ENCODE results near the gene CPZ.
A peak's percentile ranks its signal among the peaks of the same experiment; 100 is the strongest.

CPZ gene

DNA sequence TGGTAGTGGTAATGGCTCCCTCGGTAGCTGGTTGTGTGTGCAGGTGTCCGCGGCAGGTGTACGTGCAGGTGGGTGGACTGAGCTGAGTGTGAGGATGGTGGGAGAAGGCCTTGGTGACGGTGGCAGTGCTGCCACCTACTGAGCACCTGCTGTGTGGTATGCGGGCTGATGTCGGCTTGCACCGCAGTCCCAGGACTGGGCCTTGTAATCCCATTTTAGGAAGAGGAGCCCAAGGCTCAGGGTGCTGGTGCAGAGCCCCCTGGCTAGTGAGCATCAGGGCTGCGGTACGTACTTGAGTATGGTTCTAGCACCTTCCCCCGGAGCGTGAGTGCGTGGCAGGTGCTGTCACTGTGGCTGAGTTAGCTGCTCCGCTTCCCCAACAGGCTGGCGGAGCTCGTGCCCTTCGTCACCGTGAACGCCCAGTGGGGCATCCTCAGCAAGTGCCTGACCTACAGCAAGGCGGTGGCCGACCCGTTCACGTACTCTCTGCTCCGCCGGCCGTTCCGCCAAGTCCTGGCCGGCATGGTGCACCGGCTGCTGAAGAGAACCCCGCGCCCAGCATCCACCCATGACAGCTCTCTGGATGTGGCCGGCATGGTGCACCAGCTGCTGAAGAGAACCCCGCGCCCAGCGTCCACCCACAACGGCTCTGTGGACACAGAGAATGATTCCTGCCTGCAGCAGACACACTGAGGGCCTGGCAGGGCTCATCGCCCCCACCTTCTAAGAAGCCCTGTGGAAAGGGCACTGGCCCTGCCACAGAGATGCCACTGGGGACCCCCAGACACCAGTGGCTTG lies 5.7 kb upstream of the CPZ start:
- no peaks in the 10 kb centered on the region for H3K9me3 ChIP-seq (ENCODE audit: control insufficient read depth, low read length)
- peaks cover 43% of the 10 kb centered on the region for H3K27me3 ChIP-seq (ENCODE audit: control insufficient read depth, insufficient read depth, low read length, poor library complexity, severe bottlenecking)
- H3K36me3 ChIP-seq (ENCODE audit: control insufficient read depth, insufficient read depth, low read length): no peaks in the 10 kb centered on the region
- no peak overlapping the region for H3K4me3 ChIP-seq (ENCODE audit: insufficient read depth, low read depth, low read length)
- 89 to 90% methylated on average over 37 of the region's 37 CpGs for WGBS, 2 experiments
- H3K27ac ChIP-seq (ENCODE audit: insufficient read depth, low read depth, low read length, poor library complexity, severe bottlenecking): no peak overlapping the region
- peaks cover 19% of the 10 kb centered on the region for H3K4me1 ChIP-seq (ENCODE audit: control insufficient read depth, insufficient read depth, low read length)

DNA sequence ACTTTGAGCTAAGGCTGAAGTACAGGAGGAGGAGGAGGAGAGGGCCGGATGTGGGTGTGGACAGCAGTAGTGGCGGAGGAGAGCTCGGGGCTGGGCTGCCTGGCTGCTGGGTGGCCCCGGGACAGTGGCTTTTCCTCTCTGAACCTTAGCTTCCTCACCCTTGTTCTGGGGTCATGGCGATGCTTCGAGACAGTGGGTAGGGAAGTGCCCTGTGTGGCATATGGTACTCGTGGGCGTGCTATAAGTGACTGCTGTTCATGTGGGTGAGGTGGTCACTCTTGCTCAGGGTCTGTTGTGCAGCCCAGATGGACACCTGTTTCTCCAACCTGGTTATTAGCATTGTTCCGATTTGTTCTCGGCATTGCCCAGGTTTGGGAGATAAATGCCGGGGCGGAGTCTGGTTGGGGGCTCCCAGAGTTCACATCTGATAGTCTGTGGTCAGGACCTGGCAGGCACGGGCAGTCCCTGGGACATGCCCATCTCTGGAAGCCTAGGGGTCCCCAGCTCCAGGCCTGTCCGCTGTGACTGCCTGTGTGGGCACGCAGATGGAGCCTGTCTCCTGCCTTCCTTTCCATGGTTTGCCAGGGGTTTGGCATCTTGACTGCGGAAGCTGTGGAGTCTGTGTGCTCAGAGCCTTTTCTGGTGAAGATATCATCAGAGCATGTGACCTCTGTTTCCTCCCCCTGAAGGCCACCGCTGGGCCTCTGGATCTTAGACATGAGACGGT lies 4.9 kb upstream of the CPZ start:
- WGBS, 2 experiments: 81 to 83% methylated on average over 18 of the region's 18 CpGs
- H3K27ac ChIP-seq (ENCODE audit: insufficient read depth, low read depth, low read length, poor library complexity, severe bottlenecking): no peak overlapping the region
- H3K4me1 ChIP-seq (ENCODE audit: control insufficient read depth, insufficient read depth, low read length): peaks cover 27% of the 10 kb centered on the region
- no peaks in the 10 kb centered on the region for H3K9me3 ChIP-seq (ENCODE audit: control insufficient read depth, low read length)
- H3K36me3 ChIP-seq (ENCODE audit: control insufficient read depth, insufficient read depth, low read length): no peaks in the 10 kb centered on the region
- no peak overlapping the region for H3K4me3 ChIP-seq (ENCODE audit: insufficient read depth, low read depth, low read length)
- peaks cover 43% of the 10 kb centered on the region for H3K27me3 ChIP-seq (ENCODE audit: control insufficient read depth, insufficient read depth, low read length, poor library complexity, severe bottlenecking)

DNA sequence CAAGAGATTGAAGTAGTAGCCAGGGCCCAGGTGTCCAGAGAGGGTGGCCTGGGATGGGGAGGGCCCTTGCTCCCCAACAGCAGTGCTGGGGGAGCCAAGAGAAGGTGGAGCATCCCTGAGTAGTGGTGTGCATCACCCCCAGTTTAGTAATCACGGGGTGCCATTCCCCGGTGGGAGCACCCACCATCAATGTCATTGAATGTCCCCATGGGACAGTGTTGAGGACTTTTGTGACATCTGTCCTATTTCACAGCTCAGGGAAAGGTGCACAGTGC lies 4.4 kb upstream of the CPZ start:
- 95 to 96% methylated on average over 2 of the region's 2 CpGs for WGBS, 2 experiments
- no peak overlapping the region for H3K4me3 ChIP-seq (ENCODE audit: insufficient read depth, low read depth, low read length)
- H3K36me3 ChIP-seq (ENCODE audit: control insufficient read depth, insufficient read depth, low read length): no peaks in the 10 kb centered on the region
- H3K9me3 ChIP-seq (ENCODE audit: control insufficient read depth, low read length): no peaks in the 10 kb centered on the region
- no peak overlapping the region for H3K27ac ChIP-seq (ENCODE audit: insufficient read depth, low read depth, low read length, poor library complexity, severe bottlenecking)
- H3K27me3 ChIP-seq (ENCODE audit: control insufficient read depth, insufficient read depth, low read length, poor library complexity, severe bottlenecking): peaks cover 43% of the 10 kb centered on the region
- peaks cover 32% of the 10 kb centered on the region for H3K4me1 ChIP-seq (ENCODE audit: control insufficient read depth, insufficient read depth, low read length)

DNA sequence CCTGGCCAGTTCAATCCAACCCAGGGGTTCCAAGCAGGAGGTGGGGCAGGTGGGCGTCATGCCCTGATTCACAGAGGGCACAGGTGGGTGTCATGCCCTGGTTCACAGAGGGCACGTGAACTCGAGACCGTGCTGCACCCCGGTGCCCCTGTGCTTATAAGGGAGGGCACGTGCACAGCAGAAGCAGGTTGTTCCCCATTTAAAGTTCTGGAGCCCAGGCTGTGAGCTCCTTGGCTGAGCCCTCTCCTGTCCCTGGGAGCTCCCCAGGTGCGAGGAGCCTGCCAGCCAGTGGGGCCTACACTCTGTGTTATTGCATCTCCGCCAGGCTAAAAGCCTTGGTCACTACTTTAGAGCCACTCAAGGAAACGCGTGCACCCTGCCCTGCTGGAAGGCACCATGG lies 3.2 kb upstream of the CPZ start:
- 94 to 96% methylated on average over 10 of the region's 10 CpGs for WGBS, 2 experiments
- Histone ChIP-seq H3K27me3 (ENCODE audit: control insufficient read depth, insufficient read depth, low read length, poor library complexity, severe bottlenecking) (peaks cover 41% of the 10 kb centered on the region), H3K4me1 (ENCODE audit: control insufficient read depth, insufficient read depth, low read length) (peaks cover 41% of the 10 kb centered on the region), H3K4me3 (ENCODE audit: insufficient read depth, low read depth, low read length) (no peak overlapping the region), H3K36me3 (ENCODE audit: control insufficient read depth, insufficient read depth, low read length) (no peaks in the 10 kb centered on the region), H3K27ac (ENCODE audit: insufficient read depth, low read depth, low read length, poor library complexity, severe bottlenecking) (no peak overlapping the region), H3K9me3 (ENCODE audit: control insufficient read depth, low read length) (no peaks in the 10 kb centered on the region)

DNA sequence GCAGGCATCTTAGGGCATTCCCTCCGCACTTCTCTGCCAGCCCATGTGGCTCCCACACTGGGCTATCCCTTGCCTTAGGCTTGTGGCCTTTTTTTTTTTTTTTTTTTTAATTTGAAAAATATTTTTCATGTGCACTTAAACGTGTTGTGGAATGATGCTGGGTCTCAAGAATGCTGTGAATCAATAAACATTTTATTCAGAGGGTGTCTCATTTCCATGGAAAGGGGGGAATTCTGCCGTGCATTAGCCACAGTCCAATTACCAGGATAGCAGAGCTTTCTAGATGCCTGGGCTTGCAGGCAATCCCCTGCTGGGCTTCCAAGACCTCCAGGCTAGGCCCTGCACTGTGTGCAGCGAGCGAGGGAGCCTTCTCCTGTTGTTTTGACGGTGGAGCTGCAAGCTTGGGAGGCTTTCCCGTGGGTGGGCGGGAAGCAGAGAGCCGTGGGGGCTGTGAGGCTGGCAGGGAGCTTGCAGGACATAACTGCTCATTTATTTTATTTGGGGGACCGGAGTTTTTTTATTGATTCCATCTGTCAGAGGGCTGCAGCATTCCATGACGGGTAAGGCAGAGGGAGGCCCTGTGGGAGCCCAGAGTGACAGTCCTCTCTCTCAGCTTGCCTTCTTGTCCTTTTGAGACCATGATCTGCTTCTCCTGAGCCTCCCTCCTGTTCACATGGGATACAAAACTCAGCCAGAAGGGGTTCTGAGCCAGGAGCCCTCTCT lies 2.6 kb upstream of the CPZ start:
- Histone ChIP-seq H3K9me3 (ENCODE audit: control insufficient read depth, low read length) (no peaks in the 10 kb centered on the region), H3K4me3 (ENCODE audit: insufficient read depth, low read depth, low read length) (no peak overlapping the region), H3K4me1 (ENCODE audit: control insufficient read depth, insufficient read depth, low read length) (peaks cover 41% of the 10 kb centered on the region), H3K27ac (ENCODE audit: insufficient read depth, low read depth, low read length, poor library complexity, severe bottlenecking) (no peak overlapping the region), H3K36me3 (ENCODE audit: control insufficient read depth, insufficient read depth, low read length) (no peaks in the 10 kb centered on the region), H3K27me3 (ENCODE audit: control insufficient read depth, insufficient read depth, low read length, poor library complexity, severe bottlenecking) (peaks cover 35% of the 10 kb centered on the region)
- WGBS, 2 experiments: 56% methylated on average over 11 of the region's 11 CpGs

DNA sequence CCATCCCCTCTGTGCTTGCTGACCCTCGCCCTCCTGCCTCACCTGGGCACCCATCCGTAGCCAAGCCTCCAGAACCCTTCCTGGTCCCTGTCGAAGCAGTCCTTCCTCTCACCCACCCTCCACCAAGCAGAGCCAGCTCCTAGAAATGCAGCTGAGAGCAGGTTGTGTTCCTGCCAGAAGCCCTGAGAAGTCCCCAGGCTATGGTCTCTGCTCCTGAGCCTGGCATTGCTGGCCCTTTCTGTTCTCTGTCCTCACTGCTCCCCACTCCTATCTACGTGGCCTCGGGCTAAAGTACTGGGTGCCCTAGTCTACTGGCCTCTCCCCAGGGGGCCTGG lies 2.1 kb upstream of the CPZ start:
- Histone ChIP-seq H3K36me3 (ENCODE audit: control insufficient read depth, insufficient read depth, low read length) (no peaks in the 10 kb centered on the region), H3K4me3 (ENCODE audit: insufficient read depth, low read depth, low read length) (no peak overlapping the region), H3K27ac (ENCODE audit: insufficient read depth, low read depth, low read length, poor library complexity, severe bottlenecking) (no peak overlapping the region), H3K27me3 (ENCODE audit: control insufficient read depth, insufficient read depth, low read length, poor library complexity, severe bottlenecking) (peaks cover 33% of the 10 kb centered on the region), H3K4me1 (ENCODE audit: control insufficient read depth, insufficient read depth, low read length) (peaks cover 41% of the 10 kb centered on the region), H3K9me3 (ENCODE audit: control insufficient read depth, low read length) (no peaks in the 10 kb centered on the region)
- WGBS, 2 experiments: 91% methylated on average over 5 of the region's 5 CpGs

DNA sequence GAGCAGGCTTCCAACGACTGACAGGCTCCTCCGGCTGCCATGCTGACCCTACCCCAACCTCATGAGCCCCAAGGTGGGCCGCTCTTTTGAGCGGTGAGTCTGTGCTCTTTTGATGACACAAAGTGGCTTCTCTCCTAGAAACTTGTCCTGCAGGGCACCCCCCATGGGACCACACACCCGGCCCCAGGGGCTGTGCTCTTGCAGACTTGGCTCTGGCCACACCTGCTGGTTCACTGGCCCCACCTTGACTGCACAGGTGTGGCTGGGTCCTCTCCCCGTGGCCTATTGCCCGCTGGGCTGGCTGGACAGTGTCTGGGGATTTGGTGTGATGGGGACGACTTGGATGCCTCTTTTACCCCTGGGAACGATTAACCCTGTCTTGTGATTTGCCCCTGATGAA lies 1.5 kb upstream of the CPZ start:
- H3K4me1 ChIP-seq (ENCODE audit: control insufficient read depth, insufficient read depth, low read length): peaks cover 41% of the 10 kb centered on the region
- no peak overlapping the region for H3K4me3 ChIP-seq (ENCODE audit: insufficient read depth, low read depth, low read length)
- H3K27ac ChIP-seq (ENCODE audit: insufficient read depth, low read depth, low read length, poor library complexity, severe bottlenecking): no peak overlapping the region
- H3K27me3 ChIP-seq (ENCODE audit: control insufficient read depth, insufficient read depth, low read length, poor library complexity, severe bottlenecking): peaks cover 27% of the 10 kb centered on the region
- H3K36me3 ChIP-seq (ENCODE audit: control insufficient read depth, insufficient read depth, low read length): no peaks in the 10 kb centered on the region
- 91 to 92% methylated on average over 9 of the region's 9 CpGs for WGBS, 2 experiments
- no peaks in the 10 kb centered on the region for H3K9me3 ChIP-seq (ENCODE audit: control insufficient read depth, low read length)

DNA sequence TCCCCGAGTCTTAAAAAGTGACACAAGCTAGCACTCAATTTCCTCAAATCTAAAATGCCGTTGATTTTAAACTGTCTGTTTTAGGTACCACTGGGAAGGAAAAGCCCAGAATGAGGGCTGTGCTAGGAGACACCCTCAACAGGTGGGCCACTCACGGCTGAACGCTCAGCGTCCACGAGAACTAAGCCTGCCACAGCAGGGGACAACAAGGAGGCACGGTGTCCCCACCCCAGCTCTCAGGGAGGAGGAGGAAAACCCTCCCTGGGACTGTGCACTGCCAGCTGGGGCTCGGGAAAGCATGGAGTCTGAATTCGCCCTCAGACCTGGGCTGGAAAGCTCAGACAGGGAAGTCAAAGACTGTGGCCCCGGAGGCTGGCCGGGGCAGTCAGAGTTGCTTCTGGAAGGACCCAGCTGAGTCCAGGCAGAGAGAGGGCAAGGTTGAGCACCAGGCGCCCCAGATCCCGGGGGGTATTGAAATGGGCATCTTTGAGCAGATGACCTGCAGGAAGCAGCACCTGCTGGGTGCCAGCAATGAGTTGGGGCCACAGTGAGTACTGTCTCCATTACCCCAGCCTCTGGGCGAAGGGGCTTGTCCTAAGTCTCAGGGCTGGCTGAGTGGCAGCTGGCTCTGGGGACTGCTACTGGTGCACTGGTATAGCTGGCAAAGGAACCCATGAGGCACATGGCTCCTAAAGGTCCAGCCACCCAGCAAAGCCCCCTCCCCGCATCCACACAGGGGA lies 769 bp upstream of the CPZ start:
- Histone ChIP-seq H3K9me3 (ENCODE audit: control insufficient read depth, low read length) (no peaks in the 10 kb centered on the region), H3K4me1 (ENCODE audit: control insufficient read depth, insufficient read depth, low read length) (peaks cover 41% of the 10 kb centered on the region), H3K36me3 (ENCODE audit: control insufficient read depth, insufficient read depth, low read length) (no peaks in the 10 kb centered on the region), H3K27me3 (ENCODE audit: control insufficient read depth, insufficient read depth, low read length, poor library complexity, severe bottlenecking) (peaks cover 27% of the 10 kb centered on the region), H3K27ac (ENCODE audit: insufficient read depth, low read depth, low read length, poor library complexity, severe bottlenecking) (no peak overlapping the region), H3K4me3 (ENCODE audit: insufficient read depth, low read depth, low read length) (peak overlapping the region; percentile 49)
- 62 to 65% methylated on average over 15 of the region's 15 CpGs for WGBS, 2 experiments

DNA sequence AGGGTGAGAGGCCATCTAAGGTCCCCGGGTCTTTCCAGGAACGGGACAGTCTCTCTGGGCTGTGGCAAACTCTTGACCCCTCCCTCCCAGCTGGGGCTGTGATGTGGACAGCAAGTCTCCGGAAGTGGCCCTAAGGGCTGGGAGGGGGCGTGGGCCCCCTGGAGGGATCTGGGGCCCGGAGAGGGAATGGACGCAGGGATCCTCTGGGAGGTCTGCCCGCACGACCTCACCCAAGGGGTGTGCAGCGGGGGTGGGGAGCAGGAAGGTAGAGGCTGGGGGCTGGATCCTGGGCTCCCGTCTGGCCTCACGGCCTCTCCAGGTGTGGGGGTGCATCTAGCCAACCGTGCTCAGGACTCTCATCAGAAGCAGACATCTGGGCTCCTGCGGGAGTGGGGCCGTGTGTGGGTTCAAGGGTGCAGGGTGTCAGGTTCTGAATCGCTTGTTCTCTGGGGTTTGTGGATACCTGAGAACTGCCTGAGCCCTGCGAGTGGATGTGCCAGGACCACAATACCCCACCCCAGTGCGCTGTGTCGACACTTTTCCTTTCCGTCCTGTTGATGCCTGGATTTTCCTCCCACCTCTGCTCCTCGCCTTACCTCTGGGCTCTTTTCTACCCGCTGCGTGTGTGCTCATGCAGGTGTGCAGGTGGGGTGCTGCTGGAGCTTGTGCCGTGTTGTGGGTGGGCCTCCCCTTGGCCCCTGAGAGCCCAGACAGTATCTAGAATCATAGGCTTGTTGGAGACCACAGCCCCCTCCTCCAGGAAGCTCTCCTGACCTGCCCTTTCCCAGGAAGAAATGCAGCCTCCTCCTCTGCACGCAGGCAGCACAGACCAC lies 915 bp downstream of the CPZ start:
- Histone ChIP-seq H3K36me3 (ENCODE audit: control insufficient read depth, insufficient read depth, low read length) (no peaks in the 10 kb centered on the region), H3K27ac (ENCODE audit: insufficient read depth, low read depth, low read length, poor library complexity, severe bottlenecking) (no peak overlapping the region), H3K4me3 (ENCODE audit: insufficient read depth, low read depth, low read length) (peak overlapping the region; percentile 49), H3K9me3 (ENCODE audit: control insufficient read depth, low read length) (no peaks in the 10 kb centered on the region), H3K4me1 (ENCODE audit: control insufficient read depth, insufficient read depth, low read length) (peaks cover 41% of the 10 kb centered on the region), H3K27me3 (ENCODE audit: control insufficient read depth, insufficient read depth, low read length, poor library complexity, severe bottlenecking) (peaks cover 27% of the 10 kb centered on the region)
- WGBS, 2 experiments: 36 to 38% methylated on average over 24 of the region's 24 CpGs

Measured in ectodermal cell (in vitro differentiated cells).